GM12878 (cell line): ENCODE results near the gene B3GALT6. TPM values are rescaled to one million over a fixed set of nuclear protein-coding genes. Genes with fewer than 3 reads are reported as not detected.

Experiments used
- ATAC-seq: fragments of 200-7000 bp; cut with Tn5 transposase; 3 replicates; pipeline ENCODE4 v1.9.1; 2020; ENCODE audit warnings: mild to moderate bottlenecking, moderate library complexity
- BruUV-seq: library from RNA; stranded (reverse); fragments of 400-500 nt; replicated peaks from 2 replicates; lab custom pipeline; 2021; lab: Mats Ljungman, UMichigan
- CTCF ChIA-PET: fragments of 300-600 bp; sonication (Branson Sonifier 250); formaldehyde crosslinking; extraction: SDS; loops from one replicate; lab custom pipeline; 2021; ENCODE audit warnings: inconsistent platforms; lab: Yijun Ruan, JAX
- POLR2A ChIA-PET: fragments of 350-600 bp; formaldehyde crosslinking; extraction: SDS; loops from one replicate; lab custom pipeline; 2021; ENCODE audit warnings: inconsistent platforms; lab: Charles Lee
- RAD21 ChIA-PET: fragments of 300-600 bp; sonication (Branson Sonifier 250); formaldehyde crosslinking; loops from one replicate; lab custom pipeline; 2023; ENCODE audit warnings: antibody characterized with exemption; ENCODE audit not compliant: unreplicated experiment; lab: Charles Lee
- SMC1A ChIA-PET: fragments of 300-600 bp; sonication (Branson Sonifier 250); formaldehyde crosslinking; loops from one replicate; lab custom pipeline; 2023; ENCODE audit not compliant: unreplicated experiment, uncharacterized antibody; lab: Charles Lee
- DNase-seq: peaks from one replicate; pipeline ENCODE4 v3.0.0-alpha.2; 2011; ENCODE audit warnings: low read depth, low spot score
- FAIRE-seq: peaks from 3 replicates; lab custom pipeline; 2011; peaks lifted over from hg19 to GRCh38; lab: Jason Lieb, UNC
- H2AFZ ChIP-seq: 2 replicates; pipeline ENCODE4 v1.6.0; 2011; ENCODE audit warnings: low read depth, low read length, control low read depth; ENCODE audit not compliant: control insufficient read depth
- H3K27ac ChIP-seq: 2 replicates; pipeline ENCODE4 v1.5.1; 2011; ENCODE audit warnings: control low read depth; ENCODE audit not compliant: control insufficient read depth, insufficient read depth
- H3K27me3 ChIP-seq, 2 experiments: replicated peaks in 1 of 2; 2 replicates each; pipeline versions ENCODE4 v1.6.0 to v1.6.1; 2011; ENCODE audit warnings: low read length in 1 of 2; ENCODE audit not compliant: control insufficient read depth in 2 of 2, insufficient read depth in 2 of 2
- H3K36me3 ChIP-seq, 2 experiments: 2 replicates each; pipeline ENCODE4 v1.5.1; 2011; ENCODE audit warnings: low read length in 1 of 2; ENCODE audit not compliant: control insufficient read depth in 2 of 2, insufficient read depth in 2 of 2
- H3K4me1 ChIP-seq: 2 replicates; pipeline ENCODE4 v1.6.1; 2011; ENCODE audit warnings: mild to moderate bottlenecking, low read length, moderate library complexity, mixed read lengths; ENCODE audit not compliant: control insufficient read depth, insufficient read depth
- H3K4me2 ChIP-seq: 2 replicates; pipeline ENCODE4 v1.6.0; 2011; ENCODE audit warnings: control low read depth; ENCODE audit not compliant: control insufficient read depth, insufficient read depth
- H3K4me3 ChIP-seq: fragments of 200-600 bp; sonication (generic); 2 replicates; pipeline ENCODE4 v1.5.1; 2016
- H3K79me2 ChIP-seq: 2 replicates; pipeline ENCODE4 v1.6.0; 2011; ENCODE audit warnings: low read length; ENCODE audit not compliant: control insufficient read depth, insufficient read depth
- H3K9ac ChIP-seq: 2 replicates; pipeline ENCODE4 v1.8.0; 2011; ENCODE audit warnings: low read length, control low read depth, mixed read lengths; ENCODE audit not compliant: control insufficient read depth, insufficient read depth
- H3K9me3 ChIP-seq: replicated peaks from 3 replicates; pipeline ENCODE4 v1.5.1; 2011; ENCODE audit warnings: mild to moderate bottlenecking, low read length; ENCODE audit not compliant: control insufficient read depth, insufficient read depth
- H4K20me1 ChIP-seq: 2 replicates; pipeline ENCODE4 v1.6.0; 2011; ENCODE audit not compliant: control insufficient read depth, insufficient read depth
- BCL11A ChIP-seq: IDR thresholded peaks from 2 replicates; pipeline ENCODE4 v1.6.1; 2011; ENCODE audit warnings: low read depth, low read length
- BHLHE40 ChIP-seq, 2 experiments: fragments of 450-650 bp in 1 of 2; IDR thresholded peaks; 2 replicates each; pipeline ENCODE4 v1.6.1; 2011 to 2017; ENCODE audit warnings: low read depth in 2 of 2, borderline replicate concordance in 1 of 2, improper control_type of control experiment in 1 of 2, low read length in 1 of 2, mild to moderate bottlenecking in 1 of 2
- CBFB ChIP-seq: IDR thresholded peaks from 2 replicates; pipeline ENCODE4 v1.6.1; 2016; ENCODE audit warnings: antibody characterized with exemption, low read depth
- FOXK2 ChIP-seq: fragments of 450-650 bp; IDR thresholded peaks from 2 replicates; pipeline ENCODE4 v1.6.1; 2017; ENCODE audit warnings: mild to moderate bottlenecking, moderate library complexity
- MTA2 ChIP-seq: fragments of 450-650 bp; IDR thresholded peaks from 2 replicates; pipeline ENCODE4 v1.6.1; 2016; ENCODE audit warnings: low read depth, mild to moderate bottlenecking, moderate library complexity
- MTA3 ChIP-seq: IDR thresholded peaks from 2 replicates; pipeline ENCODE4 v1.6.1; 2012; ENCODE audit warnings: low read length, inconsistent platforms, borderline replicate concordance
- MXI1 ChIP-seq: fragments of 150-350 bp; IDR thresholded peaks from 2 replicates; pipeline ENCODE4 v1.6.1; 2011; ENCODE audit warnings: low read depth, mild to moderate bottlenecking, inconsistent platforms, low read length, improper control_type of control experiment
- SMARCA5 ChIP-seq: fragments of 450-650 bp; IDR thresholded peaks from 2 replicates; pipeline ENCODE4 v1.6.1; 2017; ENCODE audit warnings: mild to moderate bottlenecking
- TARDBP ChIP-seq: IDR thresholded peaks from 2 replicates; pipeline ENCODE4 v1.6.1; 2016; ENCODE audit warnings: borderline replicate concordance
- TCF3 ChIP-seq: IDR thresholded peaks from 2 replicates; pipeline ENCODE4 v1.6.1; 2012; ENCODE audit warnings: low read depth, mild to moderate bottlenecking, low read length, borderline replicate concordance; ENCODE audit not compliant: insufficient read depth
- ZNF24 ChIP-seq: fragments of 450-650 bp; IDR thresholded peaks from 2 replicates; pipeline ENCODE4 v1.6.1; 2017; ENCODE audit warnings: antibody characterized with exemption, mild to moderate bottlenecking
- WGBS: methylation state at CpG from one replicate; pipeline ENCODE4 v1.1.6; 2016; ENCODE audit warnings: low lambda C conversion rate; ENCODE audit not compliant: insufficient replicate concordance, insufficient coverage; ENCODE audit errors: missing lambda C conversion rate; 5-methylcytosine and 5-hydroxymethylcytosine counted together
- in situ Hi-C: fragments of 300-500 bp; cut with MboI; formaldehyde crosslinking; loops from 9 replicates; pipeline ENCODE4 v1.14.3; 2018; ENCODE audit warnings: mixed read lengths
- intact Hi-C: fragments of 100-400 bp; cut with micrococcal nuclease; formaldehyde crosslinking; loops from one replicate; pipeline ENCODE4 v1.14.2; 2022; ENCODE audit not compliant: unreplicated experiment
- polyA plus RNA-seq, 11 experiments: library from polyadenylated mRNA; depleted of rRNA in 4 of 11; unstranded in 6 of 11; stranded (reverse) in 5 of 11; fragments of >200 nt; fragmentation: Nextera tagmentation in 4 of 11; fragmentation: Illumina TruSeq in 1 of 11; extraction: Ambion mirVana in 4 of 11; extraction: Trizol in 1 of 11; gene quantifications; 1 replicate in 1 of 11; 2 replicates in 10 of 11; pipeline versions ENCODE4 v1.2.1 to v1.2.3, GENCODE V29; 2011 to 2016; ENCODE audit warnings: inconsistent platforms in 2 of 11, missing spikeins in 2 of 11, low read depth in 1 of 11
- total RNA-seq, 4 experiments: library from RNA; depleted of rRNA in 3 of 4; stranded (reverse); fragments of >200 nt in 3 of 4; fragmentation: Illumina TruSeq in 1 of 4; extraction: Trizol in 1 of 4; gene quantifications; 2 replicates each; pipeline versions ENCODE4 v1.2.1 to v1.2.3, GENCODE V29; 2013 to 2021
- TF ChIP-seq, protein P1 (sequence below): IDR thresholded peaks from 2 replicates; pipeline ENCODE4 v1.6.1; 2012; ENCODE audit warnings: low read depth, low read length, improper control_type of control experiment
- TF ChIP-seq, protein P2 (sequence below): fragments of 450-650 bp; IDR thresholded peaks from 2 replicates; pipeline ENCODE4 v1.6.1; 2018; ENCODE audit warnings: borderline replicate concordance, mild to moderate bottlenecking; ENCODE audit not compliant: partially characterized antibody
- TF ChIP-seq, protein P3 (sequence below): fragments of 450-650 bp; IDR thresholded peaks from 2 replicates; pipeline ENCODE4 v1.6.1; 2018; ENCODE audit warnings: mild to moderate bottlenecking, low read depth, moderate library complexity; ENCODE audit not compliant: partially characterized antibody
- TF ChIP-seq, protein P4 (sequence below): fragments of 450-650 bp; IDR thresholded peaks from 2 replicates; pipeline ENCODE4 v1.6.1; 2017; ENCODE audit warnings: low read depth, mild to moderate bottlenecking, moderate library complexity

The B3GALT6 gene
- total and polyA plus RNA-seq, 10 of the 15 experiments (the other 5 are each of a cell fraction or from before 2014, with no cell fraction given) = 0.53 to 20.8 (median 4.5) TPM

DNA sequence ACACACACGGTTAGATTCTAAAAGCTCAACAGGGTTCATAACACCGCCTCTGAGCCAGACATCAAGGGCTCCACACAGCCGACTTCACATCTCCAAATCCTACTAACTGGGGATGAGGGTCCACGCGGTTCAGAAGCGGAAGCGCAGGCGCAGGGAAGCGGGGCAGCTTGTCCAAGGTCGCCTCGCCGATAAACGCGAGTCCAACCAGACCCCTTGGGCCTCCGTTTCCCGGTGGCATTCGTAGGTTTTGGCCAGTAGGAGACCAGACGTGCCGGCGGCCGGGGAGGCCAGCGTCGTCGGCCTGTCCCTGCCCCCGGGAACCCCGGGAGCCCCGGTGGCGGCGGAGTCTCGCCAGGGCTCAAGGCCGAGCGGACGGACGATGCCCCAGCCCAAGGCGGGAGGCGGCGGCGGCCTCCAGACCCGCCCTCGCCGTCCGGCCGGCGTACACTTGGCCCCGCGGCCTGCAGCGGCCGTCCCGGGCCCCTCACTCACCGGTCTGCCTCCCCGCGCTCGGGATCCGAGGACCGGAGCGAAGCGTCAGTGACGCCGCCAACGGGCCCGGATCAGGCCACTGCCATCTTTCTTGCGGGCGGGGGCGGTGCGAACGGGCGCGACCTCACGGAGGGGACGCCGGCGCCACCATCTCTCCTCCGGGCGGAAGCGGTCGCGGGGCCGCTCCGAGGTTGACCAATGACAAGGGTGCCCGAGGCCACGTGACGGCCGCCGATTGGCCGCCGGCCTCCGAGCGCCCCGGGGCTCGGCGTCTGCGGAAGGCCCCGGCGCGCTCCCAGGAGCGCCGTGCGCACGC is 433 bp upstream of the B3GALT6 start, which contains the start of gene SDF4:
Gene SDF4, minus strand, starts transcription at position 602 of the 808 bp plus-strand sequence. CDS start 3,229 bp downstream, outside the sequence.
- peak within 1 kb of the TSS; percentile 91 for H3K4me3 ChIP-seq
- in situ Hi-C loops = no loop called here
- peaks cover 4 to 17% of the 10 kb centered on the region in 2 experiments; a peak in 3 of 4 replicates for H3K36me3 ChIP-seq
- intact Hi-C loops = loop anchor here (5.0 kb wide), 1 partner anchor 109 kb away; no protein-coding TSS in a partner anchor
- no peaks in the 10 kb centered on the region for H3K27me3 ChIP-seq
- peak within 1 kb of the TSS; percentile 93 for H3K27ac ChIP-seq
- ATAC-seq = peak; percentile 98
- FAIRE-seq = peak; percentile 76
- H3K9me3 ChIP-seq = no peaks in the 10 kb centered on the region; the same call in 2 of the 3 replicates
- ChIA-PET POLR2A (interaction anchor here (0.6 to 1.9 kb wide), 6 partner anchors 17 to 75 kb away, joined by 3 to 8 read pairs (median 3); no protein-coding TSS in a partner anchor), CTCF (interaction anchor here (0.6 to 1.8 kb wide), 5 partner anchors 11 to 144 kb away, joined by 4 to 21 read pairs (median 8); no protein-coding TSS in a partner anchor), RAD21 (interaction anchor here (0.6 to 1.5 kb wide), 9 partner anchors 19 to 212 kb away, joined by 3 to 8 read pairs (median 5); no protein-coding TSS in a partner anchor), SMC1A (interaction anchor here (0.6 to 1.3 kb wide), 6 partner anchors 19 to 273 kb away, joined by 3 to 10 read pairs (median 4); no protein-coding TSS in a partner anchor)
- no peaks in the 10 kb centered on the region for H4K20me1 ChIP-seq
- peaks cover 4% of the 10 kb centered on the region for H3K4me1 ChIP-seq
- DNase-seq = peak; percentile 72
- peaks cover 50% of the 10 kb centered on the region for H3K79me2 ChIP-seq
- under 1% methylated on average over 99 of the region's 99 CpGs for WGBS
- peak within 1 kb of the TSS; percentile 81 for H3K4me2 ChIP-seq
- no TSS peak for BruUV-seq
- H3K9ac ChIP-seq = peak within 1 kb of the TSS; percentile 97
- peak within 1 kb of the TSS; percentile 75 for H2AFZ ChIP-seq
- TF ChIP-seq, protein P1, sequence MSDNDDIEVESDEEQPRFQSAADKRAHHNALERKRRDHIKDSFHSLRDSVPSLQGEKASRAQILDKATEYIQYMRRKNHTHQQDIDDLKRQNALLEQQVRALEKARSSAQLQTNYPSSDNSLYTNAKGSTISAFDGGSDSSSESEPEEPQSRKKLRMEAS = peak; percentile 69
- TF ChIP-seq MXI1 = peak; percentile 46
- no peak for TF ChIP-seq BCL11A
- TF ChIP-seq MTA2 = no peak
- peak; percentile 73 for TF ChIP-seq SMARCA5
- 0 out of 2 replicates have a peak, but pooled peaks have one; percentile 63 for TF ChIP-seq TARDBP
- TF ChIP-seq MTA3 = no peak
- TF ChIP-seq TCF3 = 0 out of 2 replicates have a peak, but pooled peaks have one; percentile 38
- TF ChIP-seq BHLHE40 (IDR thresholded peaks at IDR 0.05; ENCODE audit: borderline replicate concordance in 1 of 2, low read depth in 2 of 2, low read length in 1 of 2) = peak in 1 of 2 experiments; percentile 33; a peak in 1 of 4 replicates
- no peak for TF ChIP-seq FOXK2
- TF ChIP-seq, protein P2, sequence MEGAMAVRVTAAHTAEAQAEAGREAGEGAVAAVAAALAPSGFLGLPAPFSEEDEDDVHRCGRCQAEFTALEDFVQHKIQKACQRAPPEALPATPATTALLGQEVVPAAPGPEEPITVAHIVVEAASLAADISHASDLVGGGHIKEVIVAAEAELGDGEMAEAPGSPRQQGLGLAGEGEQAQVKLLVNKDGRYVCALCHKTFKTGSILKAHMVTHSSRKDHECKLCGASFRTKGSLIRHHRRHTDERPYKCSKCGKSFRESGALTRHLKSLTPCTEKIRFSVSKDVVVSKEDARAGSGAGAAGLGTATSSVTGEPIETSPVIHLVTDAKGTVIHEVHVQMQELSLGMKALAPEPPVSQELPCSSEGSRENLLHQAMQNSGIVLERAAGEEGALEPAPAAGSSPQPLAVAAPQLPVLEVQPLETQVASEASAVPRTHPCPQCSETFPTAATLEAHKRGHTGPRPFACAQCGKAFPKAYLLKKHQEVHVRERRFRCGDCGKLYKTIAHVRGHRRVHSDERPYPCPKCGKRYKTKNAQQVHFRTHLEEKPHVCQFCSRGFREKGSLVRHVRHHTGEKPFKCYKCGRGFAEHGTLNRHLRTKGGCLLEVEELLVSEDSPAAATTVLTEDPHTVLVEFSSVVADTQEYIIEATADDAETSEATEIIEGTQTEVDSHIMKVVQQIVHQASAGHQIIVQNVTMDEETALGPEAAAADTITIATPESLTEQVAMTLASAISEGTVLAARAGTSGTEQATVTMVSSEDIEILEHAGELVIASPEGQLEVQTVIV = peak; percentile 75
- 0 out of 2 replicates have a peak, but pooled peaks have one; percentile 26 for TF ChIP-seq CBFB
- TF ChIP-seq ZNF24 = peak; percentile 43; the same call in 1 of the 2 replicates
- TF ChIP-seq, protein P3, sequence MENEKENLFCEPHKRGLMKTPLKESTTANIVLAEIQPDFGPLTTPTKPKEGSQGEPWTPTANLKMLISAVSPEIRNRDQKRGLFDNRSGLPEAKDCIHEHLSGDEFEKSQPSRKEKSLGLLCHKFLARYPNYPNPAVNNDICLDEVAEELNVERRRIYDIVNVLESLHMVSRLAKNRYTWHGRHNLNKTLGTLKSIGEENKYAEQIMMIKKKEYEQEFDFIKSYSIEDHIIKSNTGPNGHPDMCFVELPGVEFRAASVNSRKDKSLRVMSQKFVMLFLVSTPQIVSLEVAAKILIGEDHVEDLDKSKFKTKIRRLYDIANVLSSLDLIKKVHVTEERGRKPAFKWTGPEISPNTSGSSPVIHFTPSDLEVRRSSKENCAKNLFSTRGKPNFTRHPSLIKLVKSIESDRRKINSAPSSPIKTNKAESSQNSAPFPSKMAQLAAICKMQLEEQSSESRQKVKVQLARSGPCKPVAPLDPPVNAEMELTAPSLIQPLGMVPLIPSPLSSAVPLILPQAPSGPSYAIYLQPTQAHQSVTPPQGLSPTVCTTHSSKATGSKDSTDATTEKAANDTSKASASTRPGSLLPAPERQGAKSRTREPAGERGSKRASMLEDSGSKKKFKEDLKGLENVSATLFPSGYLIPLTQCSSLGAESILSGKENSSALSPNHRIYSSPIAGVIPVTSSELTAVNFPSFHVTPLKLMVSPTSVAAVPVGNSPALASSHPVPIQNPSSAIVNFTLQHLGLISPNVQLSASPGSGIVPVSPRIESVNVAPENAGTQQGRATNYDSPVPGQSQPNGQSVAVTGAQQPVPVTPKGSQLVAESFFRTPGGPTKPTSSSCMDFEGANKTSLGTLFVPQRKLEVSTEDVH = no peak
- TF ChIP-seq, protein P4, sequence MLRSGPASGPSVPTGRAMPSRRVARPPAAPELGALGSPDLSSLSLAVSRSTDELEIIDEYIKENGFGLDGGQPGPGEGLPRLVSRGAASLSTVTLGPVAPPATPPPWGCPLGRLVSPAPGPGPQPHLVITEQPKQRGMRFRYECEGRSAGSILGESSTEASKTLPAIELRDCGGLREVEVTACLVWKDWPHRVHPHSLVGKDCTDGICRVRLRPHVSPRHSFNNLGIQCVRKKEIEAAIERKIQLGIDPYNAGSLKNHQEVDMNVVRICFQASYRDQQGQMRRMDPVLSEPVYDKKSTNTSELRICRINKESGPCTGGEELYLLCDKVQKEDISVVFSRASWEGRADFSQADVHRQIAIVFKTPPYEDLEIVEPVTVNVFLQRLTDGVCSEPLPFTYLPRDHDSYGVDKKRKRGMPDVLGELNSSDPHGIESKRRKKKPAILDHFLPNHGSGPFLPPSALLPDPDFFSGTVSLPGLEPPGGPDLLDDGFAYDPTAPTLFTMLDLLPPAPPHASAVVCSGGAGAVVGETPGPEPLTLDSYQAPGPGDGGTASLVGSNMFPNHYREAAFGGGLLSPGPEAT = no peak
